Left lung (tissue), 14 donors: ENCODE results near the gene CXCL12. TPM values are rescaled to one million over a fixed set of nuclear protein-coding genes. Genes with fewer than 3 reads are reported as not detected.

Experiments
- ATAC-seq: fragments of 200-7000 bp; cut with Tn5 transposase; one replicate; pipeline ENCODE4 v1.9.1; 2020; ENCODE audit warnings: moderate library complexity
- DNase-seq, 4 donors: peaks; one replicate each; pipeline ENCODE4 v3.0.0-alpha.2; 2013 to 2020
- H3K27ac ChIP-seq, 2 donors: fragments of 200-600 bp; sonication (generic) in 1 of 2; one replicate each; pipeline versions ENCODE4 v1.5.0 to v1.8.0; 2020 to 2021
- H3K27me3 ChIP-seq, 2 donors: fragments of 200-600 bp; sonication (generic) in 1 of 2; one replicate each; pipeline versions ENCODE4 v1.5.0 to v1.8.0; 2020 to 2021
- H3K36me3 ChIP-seq, 2 donors: fragments of 200-600 bp; sonication (generic) in 1 of 2; one replicate each; pipeline versions ENCODE4 v1.5.0 to v1.8.0; 2020 to 2021
- H3K4me1 ChIP-seq, 2 donors: fragments of 200-600 bp; one replicate each; pipeline ENCODE4 v1.8.0; 2021
- H3K4me3 ChIP-seq, 2 donors: fragments of 200-600 bp; sonication (generic) in 1 of 2; one replicate each; pipeline versions ENCODE4 v1.5.0 to v1.8.0; 2020 to 2021; ENCODE audit warnings: mild to moderate bottlenecking in 1 of 2
- H3K9me3 ChIP-seq, 2 donors: fragments of 200-600 bp; sonication (generic) in 1 of 2; one replicate each; pipeline versions ENCODE4 v1.5.0 to v1.8.0; 2020 to 2021
- intact Hi-C, 2 donors: fragments of 100-400 bp; cut with DNase I; formaldehyde crosslinking; loops; one replicate each; pipeline versions ENCODE4 v1.11.2 to v1.14.2; 2022
- long read RNA-seq, 12 donors: library from polyadenylated mRNA in 2 of 12; unstranded in 2 of 12; transcript quantifications; one replicate each; pipeline ENCODE4 v2.0.0 and lab custom pipeline, GENCODE V29; 2019 to 2026
- polyA plus RNA-seq, 6 donors: library from polyadenylated mRNA; unstranded; fragments of 120-200 nt; gene quantifications; one replicate each; pipeline ENCODE4 v1.2.1, GENCODE V29; 2013; ENCODE audit not compliant: insufficient read length in 6 of 6
- total RNA-seq, 2 donors: library from RNA; stranded (reverse); fragmentation: NEBNext Ultra II Directional; extraction: Animal tissue kit (Norgen Biotek cat#: 25700); gene quantifications; one replicate each; pipeline ENCODE4 v1.2.1, GENCODE V29; 2021
- TF ChIP-seq, protein P1 (sequence below), 2 donors: fragments of 200-600 bp; sonication (generic) in 1 of 2; IDR thresholded peaks; one replicate each; pipeline versions ENCODE4 v1.5.0 to v1.8.0; 2021; ENCODE audit warnings: antibody characterized with exemption in 2 of 2
- donor health status: DM: no; HTN: yes; CAD: no.
- donor health status: DM: no; HTN: no; CAD: no.

The CXCL12 gene
- total RNA-seq = 10 to 100 TPM; 77.9 to 89.6 TPM
- 100 to 1,000 TPM; 171 to 281 (median 203) TPM for polyA plus RNA-seq
- long read RNA-seq, donor 1, transcript CXCL12-207 (2 exons, 596 nt) = minor isoform, 15 of 258 reads
- long read RNA-seq, donor 1, transcript CXCL12-203 (4 exons, 3,532 nt) = minor isoform, 26 of 258 reads
- long read RNA-seq, donor 1, transcript CXCL12-201 (3 exons, 1,857 nt) = major isoform, 196 of 258 reads
- long read RNA-seq, donor 1, transcript CXCL12-202 (4 exons, 470 nt) = minor isoform, 8 of 258 reads
- long read RNA-seq, donor 1, partial matches to known transcripts = 13 of 258 reads
- long read RNA-seq, donor 1, other reads (novel, unspliced or antisense) = 0 of 258 reads
- long read RNA-seq, donor 2, transcript CXCL12-201 (3 exons, 1,857 nt) = major isoform, 127 of 251 reads
- long read RNA-seq, donor 2, transcript CXCL12-202 (4 exons, 470 nt) = minor isoform, 6 of 251 reads
- long read RNA-seq, donor 2, transcript CXCL12-207 (2 exons, 596 nt) = minor isoform, 15 of 251 reads
- long read RNA-seq, donor 2, transcript CXCL12-203 (4 exons, 3,532 nt) = minor isoform, 32 of 251 reads
- long read RNA-seq, donor 2, partial matches to known transcripts = 71 of 251 reads
- long read RNA-seq, donor 2, other reads (novel, unspliced or antisense) = 0 of 251 reads
- long read RNA-seq, donor 3, transcript CXCL12-201 (3 exons, 1,857 nt) = major isoform, 93 of 122 reads
- long read RNA-seq, donor 3, transcript CXCL12-203 (4 exons, 3,532 nt) = minor isoform, 25 of 122 reads
- long read RNA-seq, donor 3, partial matches to known transcripts = 0 of 122 reads
- long read RNA-seq, donor 3, other reads (novel, unspliced or antisense) = 0 of 122 reads
- long read RNA-seq, donor 4, partial matches to known transcripts = 0 of 15 reads
- long read RNA-seq, donor 4, other reads (novel, unspliced or antisense) = 7 of 15 reads
- long read RNA-seq, donor 5, transcript CXCL12-207 (2 exons, 596 nt) = minor isoform, 7 of 136 reads
- long read RNA-seq, donor 5, transcript CXCL12-202 (4 exons, 470 nt) = minor isoform, 8 of 136 reads
- long read RNA-seq, donor 5, transcript CXCL12-201 (3 exons, 1,857 nt) = major isoform, 96 of 136 reads
- long read RNA-seq, donor 5, transcript CXCL12-203 (4 exons, 3,532 nt) = minor isoform, 19 of 136 reads
- long read RNA-seq, donor 5, partial matches to known transcripts = 6 of 136 reads
- long read RNA-seq, donor 5, other reads (novel, unspliced or antisense) = 0 of 136 reads
- long read RNA-seq, donor 6, transcript CXCL12-201 (3 exons, 1,857 nt) = major isoform, 98 of 125 reads
- long read RNA-seq, donor 6, transcript CXCL12-203 (4 exons, 3,532 nt) = minor isoform, 15 of 125 reads
- long read RNA-seq, donor 6, transcript CXCL12-207 (2 exons, 596 nt) = minor isoform, 6 of 125 reads
- long read RNA-seq, donor 6, partial matches to known transcripts = 6 of 125 reads
- long read RNA-seq, donor 6, other reads (novel, unspliced or antisense) = 0 of 125 reads
- long read RNA-seq, donor 7, transcript CXCL12-201 (3 exons, 1,857 nt) = major isoform, 37 of 43 reads
- long read RNA-seq, donor 7, partial matches to known transcripts = 0 of 43 reads
- long read RNA-seq, donor 7, other reads (novel, unspliced or antisense) = 0 of 43 reads
- long read RNA-seq, donor 8, transcript CXCL12-203 (4 exons, 3,532 nt) = minor isoform, 21 of 162 reads
- long read RNA-seq, donor 8, transcript CXCL12-201 (3 exons, 1,857 nt) = major isoform, 132 of 162 reads
- long read RNA-seq, donor 8, transcript CXCL12-202 (4 exons, 470 nt) = minor isoform, 7 of 162 reads
- long read RNA-seq, donor 8, partial matches to known transcripts = 0 of 162 reads
- long read RNA-seq, donor 8, other reads (novel, unspliced or antisense) = 0 of 162 reads
- long read RNA-seq, donor 9 = 0 reads
- long read RNA-seq, donor 10, transcript CXCL12-201 (3 exons, 1,857 nt) = major isoform, 11 of 20 reads
- long read RNA-seq, donor 10, partial matches to known transcripts = 0 of 20 reads
- long read RNA-seq, donor 10, other reads (novel, unspliced or antisense) = 6 of 20 reads
- long read RNA-seq, donor 11, transcript CXCL12-201 (3 exons, 1,857 nt) = major isoform, 58 of 78 reads
- long read RNA-seq, donor 11, transcript CXCL12-203 (4 exons, 3,532 nt) = minor isoform, 7 of 78 reads
- long read RNA-seq, donor 11, transcript CXCL12-202 (4 exons, 470 nt) = minor isoform, 9 of 78 reads
- long read RNA-seq, donor 11, partial matches to known transcripts = 0 of 78 reads
- long read RNA-seq, donor 11, other reads (novel, unspliced or antisense) = 0 of 78 reads
- long read RNA-seq, donor 12, transcript CXCL12-203 (4 exons, 3,532 nt) = minor isoform, 11 of 82 reads
- long read RNA-seq, donor 12, transcript CXCL12-201 (3 exons, 1,857 nt) = major isoform, 66 of 82 reads
- long read RNA-seq, donor 12, partial matches to known transcripts = 0 of 82 reads
- long read RNA-seq, donor 12, other reads (novel, unspliced or antisense) = 0 of 82 reads

DNA sequence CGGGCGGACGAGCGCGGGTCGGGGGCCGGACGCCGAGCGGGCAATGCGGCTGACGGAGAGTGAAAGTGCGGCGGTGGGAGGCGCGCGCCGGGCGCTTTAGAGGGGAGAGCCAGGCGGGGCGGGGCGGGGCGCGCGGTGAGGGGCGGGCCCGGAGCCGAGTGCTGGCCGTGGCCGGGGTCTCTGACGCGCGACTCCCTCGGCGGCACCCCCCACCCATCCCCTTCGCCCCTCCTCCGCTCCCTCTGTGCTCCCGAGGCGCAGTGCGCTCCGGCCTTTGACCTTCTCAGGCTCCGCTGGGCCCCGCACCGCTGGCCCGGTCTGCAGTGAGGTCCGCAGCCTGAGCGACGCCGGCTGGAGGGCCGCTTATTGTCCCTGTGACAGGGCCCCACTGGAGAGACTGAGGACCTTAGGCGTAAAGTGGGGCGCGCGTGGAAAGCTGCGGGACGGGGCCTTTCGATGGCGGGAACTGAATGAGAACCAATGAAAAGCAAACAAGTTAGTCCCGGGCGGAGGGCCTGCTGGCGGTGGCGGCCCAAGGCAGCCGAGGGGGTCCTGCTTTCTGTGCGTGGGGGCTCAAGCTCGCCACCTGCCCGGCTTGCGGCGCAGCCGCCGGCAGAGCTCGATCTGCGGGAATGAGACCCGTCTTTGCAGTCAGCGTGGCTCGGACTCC, at the start of gene CXCL12:
TSS of gene CXCL12 (minus strand) at position 72 of the 670 bp plus-strand sequence. CDS start 92 bp downstream, outside the sequence.
- ATAC-seq = peak; percentile 39
- peaks cover 6 to 22% of the 10 kb centered on the region in 2 donors for H3K4me1 ChIP-seq
- H3K27ac ChIP-seq = no peak within 1 kb of the TSS
- DNase-seq = peak in 2 of 4 donors; percentile 29 to 58
- H3K36me3 ChIP-seq = no peaks in the 10 kb centered on the region
- H3K9me3 ChIP-seq = no peaks in the 10 kb centered on the region
- H3K4me3 ChIP-seq = peak within 1 kb of the TSS; percentile 45
- TF ChIP-seq, protein P1, sequence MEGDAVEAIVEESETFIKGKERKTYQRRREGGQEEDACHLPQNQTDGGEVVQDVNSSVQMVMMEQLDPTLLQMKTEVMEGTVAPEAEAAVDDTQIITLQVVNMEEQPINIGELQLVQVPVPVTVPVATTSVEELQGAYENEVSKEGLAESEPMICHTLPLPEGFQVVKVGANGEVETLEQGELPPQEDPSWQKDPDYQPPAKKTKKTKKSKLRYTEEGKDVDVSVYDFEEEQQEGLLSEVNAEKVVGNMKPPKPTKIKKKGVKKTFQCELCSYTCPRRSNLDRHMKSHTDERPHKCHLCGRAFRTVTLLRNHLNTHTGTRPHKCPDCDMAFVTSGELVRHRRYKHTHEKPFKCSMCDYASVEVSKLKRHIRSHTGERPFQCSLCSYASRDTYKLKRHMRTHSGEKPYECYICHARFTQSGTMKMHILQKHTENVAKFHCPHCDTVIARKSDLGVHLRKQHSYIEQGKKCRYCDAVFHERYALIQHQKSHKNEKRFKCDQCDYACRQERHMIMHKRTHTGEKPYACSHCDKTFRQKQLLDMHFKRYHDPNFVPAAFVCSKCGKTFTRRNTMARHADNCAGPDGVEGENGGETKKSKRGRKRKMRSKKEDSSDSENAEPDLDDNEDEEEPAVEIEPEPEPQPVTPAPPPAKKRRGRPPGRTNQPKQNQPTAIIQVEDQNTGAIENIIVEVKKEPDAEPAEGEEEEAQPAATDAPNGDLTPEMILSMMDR (IDR thresholded peaks at IDR 0.05) = no peak
- peaks cover 14 to 72% of the 10 kb centered on the region in 2 donors for H3K27me3 ChIP-seq
- intact Hi-C loops = loop anchor here in 1 of 2 donors (5.0 kb wide), 1 partner anchor 713 kb away; no protein-coding TSS in a partner anchor

DNA sequence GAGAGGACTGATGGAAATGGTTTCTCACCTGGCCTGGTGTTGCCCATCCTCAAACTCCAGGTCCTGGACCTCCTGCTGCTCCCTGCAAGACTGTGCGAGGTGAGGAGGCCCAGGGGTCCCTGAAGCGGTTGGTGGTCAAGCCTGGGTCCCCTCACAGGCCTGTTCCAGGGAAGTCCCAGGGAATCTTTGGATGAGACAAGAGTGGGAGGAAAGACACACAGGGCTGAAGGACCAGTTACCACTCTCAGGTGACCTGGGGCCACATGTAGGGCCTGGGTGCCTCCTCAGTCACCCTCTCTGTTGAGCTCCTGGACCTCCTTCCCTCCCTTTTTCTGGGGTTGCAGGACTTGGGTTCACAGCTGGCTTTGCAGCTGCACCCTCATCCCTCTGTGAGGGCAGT, 42.6 kb upstream of the CXCL12 start:
- Histone ChIP-seq H3K27ac (no peak overlapping the region), H3K27me3 (no peaks in the 10 kb centered on the region), H3K9me3 (peaks cover 0 to 5% of the 10 kb centered on the region in 2 donors), H3K36me3 (no peaks in the 10 kb centered on the region), H3K4me1 (no peaks in the 10 kb centered on the region), H3K4me3 (no peak overlapping the region)
- no peak for ATAC-seq
- intact Hi-C loops = no loop called here
- TF ChIP-seq, protein P1 (IDR thresholded peaks at IDR 0.05) = no peak
- DNase-seq = no peak

DNA sequence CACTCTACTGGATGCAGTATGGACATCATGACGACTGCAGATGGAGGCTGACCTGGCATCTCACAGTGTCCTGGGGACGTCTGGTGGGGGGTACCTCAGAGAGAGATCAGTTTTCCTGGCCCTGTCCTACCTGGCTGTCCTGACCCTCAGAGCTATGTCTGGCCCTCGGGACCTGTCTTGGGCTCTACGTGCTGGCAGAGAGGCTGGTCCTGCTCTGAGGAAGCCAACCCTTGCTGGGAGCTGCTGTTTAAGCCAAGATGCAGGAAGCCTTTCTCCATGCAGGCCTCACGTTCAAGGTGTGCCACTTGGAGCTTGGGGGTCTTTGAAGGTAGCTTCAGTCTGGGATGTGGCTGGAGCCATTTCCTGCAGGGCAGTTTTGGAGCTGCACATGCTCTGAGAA, 42.1 kb upstream of the CXCL12 start:
- H3K4me1 ChIP-seq = no peaks in the 10 kb centered on the region
- ATAC-seq (no peak), DNase-seq (no peak)
- no peaks in the 10 kb centered on the region for H3K36me3 ChIP-seq
- no peak overlapping the region for H3K4me3 ChIP-seq
- H3K9me3 ChIP-seq = peaks cover 0 to 5% of the 10 kb centered on the region in 2 donors
- H3K27ac ChIP-seq = no peak overlapping the region
- intact Hi-C loops = no loop called here
- no peaks in the 10 kb centered on the region for H3K27me3 ChIP-seq
- TF ChIP-seq, protein P1 (IDR thresholded peaks at IDR 0.05) = no peak
